Ectodermal cell (in vitro differentiated cells): ENCODE results near the gene SEPTIN8.

Experiments used
- H3K27ac ChIP-seq: 2 replicates; pipeline ENCODE4 v1.7.0; 2013; ENCODE audit warnings: mild to moderate bottlenecking, low read depth, low read length; ENCODE audit not compliant: insufficient read depth, poor library complexity, severe bottlenecking
- H3K27me3 ChIP-seq: 2 replicates; pipeline ENCODE4 v1.7.0; 2013; ENCODE audit warnings: mild to moderate bottlenecking, low read length; ENCODE audit not compliant: insufficient read depth, control insufficient read depth, poor library complexity, severe bottlenecking
- H3K36me3 ChIP-seq: one replicate; pipeline ENCODE4 v1.7.0; 2013; ENCODE audit warnings: low read length; ENCODE audit not compliant: control insufficient read depth, insufficient read depth
- H3K4me1 ChIP-seq: one replicate; pipeline ENCODE4 v1.7.0; 2013; ENCODE audit warnings: low read length; ENCODE audit not compliant: control insufficient read depth, insufficient read depth
- H3K4me3 ChIP-seq: 2 replicates; pipeline ENCODE4 v1.7.0; 2013; ENCODE audit warnings: low read depth, low read length, control low read depth; ENCODE audit not compliant: insufficient read depth
- H3K9me3 ChIP-seq: 2 replicates; pipeline ENCODE4 v1.7.0; 2013; ENCODE audit warnings: mild to moderate bottlenecking, low read length, moderate library complexity; ENCODE audit not compliant: control insufficient read depth
- WGBS, 2 experiments: methylation state at CpG; one replicate each; pipeline ENCODE4 v1.1.7; 2013; ENCODE audit warnings: missing lambda C conversion rate in 2 of 2; 5-methylcytosine and 5-hydroxymethylcytosine counted together

The SEPTIN8 gene

DNA sequence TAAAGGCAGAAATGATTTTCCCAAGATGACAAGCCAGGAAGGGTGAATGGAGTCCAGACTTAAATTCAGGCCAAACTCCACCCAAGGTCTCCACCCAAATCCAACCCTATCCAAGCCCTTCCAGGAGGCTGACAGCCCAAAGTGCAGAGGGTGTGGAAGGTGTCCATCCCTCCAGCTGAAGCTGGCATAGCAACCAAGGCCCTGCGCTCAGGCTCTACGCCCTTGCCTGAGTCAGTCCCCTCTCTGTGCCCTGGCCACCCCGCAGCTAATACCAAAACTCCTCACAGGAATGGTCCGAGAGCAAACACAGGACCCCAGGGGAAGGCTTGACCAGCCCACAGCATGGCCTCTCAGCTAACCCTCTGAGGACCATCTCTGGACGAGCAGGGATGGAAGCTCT is 2.1 kb downstream of the SEPTIN8 start:
- Histone ChIP-seq H3K4me3 (no peak overlapping the region), H3K27ac (no peak overlapping the region), H3K36me3 (no peaks in the 10 kb centered on the region), H3K27me3 (peaks cover 37% of the 10 kb centered on the region), H3K4me1 (peaks cover 20% of the 10 kb centered on the region), H3K9me3 (no peaks in the 10 kb centered on the region)
- whole genome bisulfite sequencing, 2 experiments: 93 to 95% methylated on average over 5 of the region's 5 CpGs

DNA sequence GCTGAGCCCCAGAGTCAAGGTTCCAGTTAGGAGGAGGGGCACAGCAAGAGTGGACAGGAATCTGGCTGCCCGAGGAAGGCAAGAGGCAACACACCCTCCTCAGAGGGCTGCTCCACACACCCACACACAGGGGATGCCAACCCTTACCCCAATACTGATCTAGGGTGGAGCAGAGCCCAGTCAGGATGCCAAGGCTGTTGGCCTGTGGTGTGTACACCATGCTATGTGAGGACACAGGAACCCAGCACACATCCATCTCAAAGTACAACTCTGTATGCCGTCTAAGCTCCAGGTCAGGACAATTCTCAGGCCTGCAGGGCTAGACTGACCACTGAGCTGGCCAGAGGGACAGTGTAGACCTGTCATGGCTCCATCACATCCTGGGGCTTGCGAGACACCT is 2.6 kb downstream of the SEPTIN8 start:
- H3K27me3 ChIP-seq: peaks cover 32% of the 10 kb centered on the region
- WGBS, 2 experiments: 84 to 91% methylated on average over 3 of the region's 3 CpGs
- no peaks in the 10 kb centered on the region for H3K9me3 ChIP-seq
- H3K27ac ChIP-seq: no peak overlapping the region
- no peak overlapping the region for H3K4me3 ChIP-seq
- H3K4me1 ChIP-seq: peaks cover 20% of the 10 kb centered on the region
- no peaks in the 10 kb centered on the region for H3K36me3 ChIP-seq

DNA sequence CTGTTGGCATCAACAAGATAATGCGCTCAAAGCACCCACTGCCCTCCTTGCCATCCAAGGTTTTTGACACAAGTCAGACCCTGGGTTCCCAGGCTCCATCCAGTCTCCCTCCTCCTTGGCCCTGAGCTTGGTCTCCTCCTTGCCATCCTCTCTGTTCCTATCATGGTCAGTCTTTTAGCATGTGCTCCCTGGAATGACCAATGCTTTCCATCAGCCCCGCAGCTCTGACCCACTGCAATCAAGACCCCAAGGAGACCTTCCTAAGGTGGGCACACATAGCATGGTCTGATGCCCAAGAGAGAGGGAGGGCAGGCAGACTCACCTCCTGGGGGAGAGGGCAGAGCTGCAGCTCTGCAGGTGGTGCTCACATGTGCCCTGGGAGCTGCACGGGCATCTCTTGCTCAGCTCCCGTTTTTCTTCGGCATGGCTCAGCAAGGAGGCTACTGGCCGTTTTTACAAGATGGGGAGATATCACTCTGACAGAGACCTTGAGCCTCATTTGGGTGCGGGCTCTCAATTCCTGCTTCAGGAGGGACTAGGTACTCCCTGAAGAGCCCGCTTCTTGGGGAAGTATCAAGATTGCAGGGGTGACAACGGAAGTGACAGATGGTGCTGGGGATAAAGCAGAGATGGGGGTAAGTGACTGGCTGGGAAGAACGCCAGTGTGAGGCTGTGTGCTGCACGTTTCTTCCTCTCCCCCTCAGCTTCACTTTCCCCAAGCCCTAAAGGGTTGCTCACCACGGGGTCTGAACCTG is 3.3 kb downstream of the SEPTIN8 start:
- 91 to 92% methylated on average over 12 of the region's 12 CpGs for WGBS, 2 experiments
- Histone ChIP-seq H3K36me3 (no peaks in the 10 kb centered on the region), H3K4me1 (peaks cover 20% of the 10 kb centered on the region), H3K9me3 (no peaks in the 10 kb centered on the region), H3K4me3 (no peak overlapping the region), H3K27ac (no peak overlapping the region), H3K27me3 (peaks cover 26% of the 10 kb centered on the region)

DNA sequence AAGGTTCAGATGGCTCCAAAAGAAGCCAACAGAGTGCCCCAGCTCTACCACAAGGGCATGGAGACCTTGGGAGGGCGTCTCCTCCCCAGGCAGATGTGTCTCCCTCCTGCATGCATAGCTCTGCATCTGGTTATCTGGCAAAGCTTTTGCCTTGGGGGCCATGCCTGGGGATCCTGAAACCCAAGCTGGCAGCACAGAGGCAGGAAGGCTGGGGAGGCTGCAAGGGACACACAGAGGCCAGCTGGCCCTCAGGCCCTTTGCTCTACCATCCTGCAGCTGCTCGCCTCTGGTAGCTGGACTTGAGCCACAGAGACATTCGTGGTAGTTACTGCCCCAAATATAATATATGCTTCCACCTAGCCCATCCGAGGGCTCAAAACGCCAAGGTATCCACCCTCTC is 3.9 kb downstream of the SEPTIN8 start:
- Histone ChIP-seq H3K27ac (no peak overlapping the region), H3K4me3 (no peak overlapping the region), H3K27me3 (peaks cover 19% of the 10 kb centered on the region), H3K4me1 (peaks cover 20% of the 10 kb centered on the region), H3K36me3 (no peaks in the 10 kb centered on the region), H3K9me3 (no peaks in the 10 kb centered on the region)
- 91 to 95% methylated on average over 5 of the region's 5 CpGs for WGBS, 2 experiments

DNA sequence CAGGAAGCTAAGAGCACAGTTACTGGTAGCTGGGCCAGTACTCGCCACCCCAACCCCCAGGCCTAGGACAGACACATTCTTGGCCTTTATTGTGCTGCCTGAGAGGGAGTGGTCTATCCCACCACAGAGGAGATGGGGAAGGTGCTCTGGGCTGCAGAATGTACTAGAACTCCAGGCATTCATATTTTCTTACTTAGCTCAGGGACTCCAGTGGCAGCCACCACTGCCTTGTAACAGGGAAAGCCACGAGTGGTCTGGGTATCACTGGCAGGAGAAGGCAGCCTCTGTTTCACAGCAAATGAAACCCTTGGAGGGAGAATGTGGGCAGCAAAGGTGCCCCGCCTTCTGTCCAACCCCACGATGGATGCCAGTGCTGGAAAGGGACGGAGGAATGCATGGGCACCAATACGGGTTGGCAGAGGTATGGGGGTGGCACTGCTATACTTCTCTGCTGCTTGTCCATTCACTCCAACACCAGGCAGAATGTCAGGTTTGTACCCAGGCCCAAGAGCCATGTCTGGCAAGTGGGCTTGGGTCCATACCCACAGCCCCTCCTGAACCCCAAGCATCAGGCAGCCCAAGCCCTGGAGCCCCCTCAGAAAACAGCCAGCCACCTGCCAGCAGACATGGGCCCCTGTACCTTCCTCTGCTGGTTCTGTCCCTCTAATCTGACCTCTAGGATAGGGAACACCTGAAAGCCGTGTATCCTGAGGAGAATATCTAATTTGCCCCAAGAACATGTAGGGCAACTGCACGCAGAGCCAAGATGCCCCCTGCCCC is 4.6 kb downstream of the SEPTIN8 start:
- Histone ChIP-seq H3K4me3 (no peak overlapping the region), H3K9me3 (no peaks in the 10 kb centered on the region), H3K4me1 (peaks cover 17% of the 10 kb centered on the region), H3K27me3 (peaks cover 13% of the 10 kb centered on the region), H3K27ac (no peak overlapping the region), H3K36me3 (no peaks in the 10 kb centered on the region)
- 90 to 93% methylated on average over 8 of the region's 8 CpGs for WGBS, 2 experiments

DNA sequence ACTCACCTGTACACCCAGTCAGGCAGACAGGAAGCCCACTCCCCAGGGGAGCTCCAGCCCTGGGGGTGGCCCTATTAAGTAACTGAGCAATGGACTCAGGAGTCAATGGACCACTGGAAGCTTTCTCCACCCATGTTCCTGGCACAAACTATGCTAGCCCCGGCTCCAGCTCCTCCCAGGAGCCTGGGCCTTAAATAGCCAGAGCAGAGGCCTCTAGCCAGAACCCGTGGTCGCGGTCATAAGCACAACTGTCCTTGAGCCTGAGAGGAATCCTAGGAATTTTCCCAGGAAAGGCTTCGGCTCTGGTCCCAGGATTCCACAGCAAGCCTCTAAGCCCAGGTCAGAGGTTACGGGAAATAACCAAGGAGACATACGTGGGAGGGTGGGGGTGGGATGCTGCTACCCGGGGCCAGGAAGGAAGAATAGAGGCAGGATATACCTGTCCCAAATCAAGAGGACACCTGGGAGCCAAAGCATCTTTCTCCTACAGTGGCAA is 5.5 kb downstream of the SEPTIN8 start:
- no peak overlapping the region for H3K4me3 ChIP-seq
- H3K36me3 ChIP-seq: no peaks in the 10 kb centered on the region
- no peaks in the 10 kb centered on the region for H3K9me3 ChIP-seq
- peaks cover 8% of the 10 kb centered on the region for H3K27me3 ChIP-seq
- no peak overlapping the region for H3K27ac ChIP-seq
- H3K4me1 ChIP-seq: peaks cover 17% of the 10 kb centered on the region
- 63 to 67% methylated on average over 8 of the region's 8 CpGs for WGBS, 2 experiments

DNA sequence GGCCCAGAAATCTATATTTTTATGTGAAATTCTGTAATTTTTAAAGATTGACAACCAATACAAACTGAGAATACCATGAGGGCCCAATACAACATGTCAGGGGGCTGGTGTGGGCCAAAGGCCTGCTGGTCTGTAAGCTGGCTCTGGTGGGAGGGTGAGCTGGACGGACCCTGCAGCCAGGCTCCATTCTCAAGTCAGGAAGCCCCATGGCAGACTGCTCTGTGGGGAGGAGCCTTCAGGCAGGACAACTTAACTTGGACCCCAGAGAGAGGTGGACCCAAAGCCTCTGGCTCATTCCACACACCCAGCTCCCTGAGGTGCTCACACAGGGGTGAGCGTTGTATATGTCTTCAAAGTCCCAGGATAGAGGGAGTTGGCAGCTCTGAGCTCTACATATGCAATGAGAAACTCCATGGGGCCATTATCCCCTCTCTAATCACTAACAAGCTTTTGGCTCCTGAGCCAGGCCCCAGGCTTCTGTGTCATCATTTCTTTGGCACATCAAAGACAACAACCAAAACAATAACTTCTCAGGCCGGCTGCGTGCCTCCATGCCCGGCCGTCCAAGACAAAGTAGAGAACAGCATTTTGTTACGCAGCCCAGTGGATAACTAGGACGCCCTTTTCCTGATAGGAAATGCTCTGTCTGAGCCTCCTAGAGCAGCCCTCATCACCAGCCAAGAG is 6.4 kb downstream of the SEPTIN8 start:
- WGBS, 2 experiments: 55 to 58% methylated on average over 8 of the region's 8 CpGs
- H3K9me3 ChIP-seq: no peaks in the 10 kb centered on the region
- no peaks in the 10 kb centered on the region for H3K36me3 ChIP-seq
- peaks cover 10% of the 10 kb centered on the region for H3K4me1 ChIP-seq
- no peak overlapping the region for H3K27ac ChIP-seq
- H3K27me3 ChIP-seq: no peaks in the 10 kb centered on the region
- H3K4me3 ChIP-seq: no peak overlapping the region

DNA sequence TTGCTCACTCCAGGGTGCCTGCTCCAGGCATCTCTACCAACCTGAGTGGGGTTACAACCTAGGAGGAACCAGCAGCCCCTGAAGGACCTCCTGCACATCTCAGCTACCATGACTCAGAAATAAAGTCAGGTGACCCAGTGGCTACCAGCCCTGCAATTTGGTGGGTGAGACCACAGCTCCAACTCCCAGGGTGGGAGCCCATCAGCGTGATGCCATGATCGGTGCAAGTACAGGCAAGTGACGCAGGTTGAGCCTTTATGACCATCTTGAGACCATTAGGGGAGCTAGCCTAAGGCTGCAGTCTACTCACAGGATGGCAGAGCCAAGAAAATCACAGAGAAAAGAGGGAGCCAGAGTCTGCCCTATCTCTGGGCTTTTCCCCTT is 8.6 kb downstream of the SEPTIN8 start:
- Histone ChIP-seq H3K36me3 (no peaks in the 10 kb centered on the region), H3K27me3 (no peaks in the 10 kb centered on the region), H3K27ac (no peak overlapping the region), H3K9me3 (no peaks in the 10 kb centered on the region), H3K4me3 (no peak overlapping the region), H3K4me1 (peaks cover 10% of the 10 kb centered on the region)
- WGBS, 2 experiments: 96% methylated on average over 3 of the region's 3 CpGs

DNA sequence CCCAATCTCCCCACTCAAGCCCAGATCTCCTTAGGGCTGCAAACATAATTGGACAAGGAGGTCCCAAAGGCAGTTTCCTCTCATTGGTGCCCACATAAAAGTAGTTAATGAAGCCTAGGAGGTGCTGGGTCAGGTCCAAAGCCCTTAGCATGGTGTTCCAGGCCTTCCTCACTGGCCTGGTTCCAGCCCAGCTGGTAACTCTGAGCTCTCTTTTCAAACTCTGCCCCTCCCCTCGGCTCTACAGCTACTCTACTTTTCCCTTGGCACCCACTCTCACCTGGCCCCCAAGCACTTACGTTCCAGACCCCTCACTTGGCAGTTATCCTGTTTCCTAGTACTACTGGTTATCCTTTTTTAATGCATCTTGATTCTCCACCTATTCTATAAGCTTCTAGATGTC is 9.9 kb downstream of the SEPTIN8 start:
- WGBS, 2 experiments: 89 to 92% methylated on average over 2 of the region's 2 CpGs
- peaks cover 6% of the 10 kb centered on the region for H3K4me1 ChIP-seq
- H3K36me3 ChIP-seq: no peaks in the 10 kb centered on the region
- no peak overlapping the region for H3K27ac ChIP-seq
- H3K9me3 ChIP-seq: no peaks in the 10 kb centered on the region
- no peaks in the 10 kb centered on the region for H3K27me3 ChIP-seq
- H3K4me3 ChIP-seq: no peak overlapping the region

DNA sequence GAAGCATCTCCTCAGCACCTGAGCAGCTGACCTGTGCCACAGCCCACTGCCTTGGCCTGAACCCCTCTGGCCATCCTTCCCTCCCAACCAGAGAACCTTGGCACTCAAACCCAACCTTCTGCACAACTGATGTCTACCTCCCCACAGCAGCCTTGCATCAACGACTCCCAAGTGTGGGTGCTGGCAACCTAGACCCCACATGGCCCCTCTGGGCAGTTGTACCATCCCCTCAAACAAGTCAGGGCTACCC is 10.3 kb downstream of the SEPTIN8 start:
- no peak overlapping the region for H3K27ac ChIP-seq
- H3K4me3 ChIP-seq: no peak overlapping the region
- no peaks in the 10 kb centered on the region for H3K9me3 ChIP-seq
- H3K36me3 ChIP-seq: no peaks in the 10 kb centered on the region
- WGBS, 2 experiments: 91 to 94% methylated on average over 1 of the region's 1 CpG
- no peaks in the 10 kb centered on the region for H3K27me3 ChIP-seq
- peaks cover 2% of the 10 kb centered on the region for H3K4me1 ChIP-seq
